Astrocyte of the cerebellum (primary cell): ENCODE results near the gene GPC1.

Experiments used
- DNase-seq: peaks from one replicate; pipeline ENCODE4 v3.0.0-alpha.2; 2011; ENCODE audit warnings: low read depth
- H3K4me3 ChIP-seq: 2 replicates; pipeline ENCODE4 v1.5.1; 2011; ENCODE audit warnings: mild to moderate bottlenecking, low read depth, low read length, moderate library complexity
- CTCF ChIP-seq: IDR thresholded peaks from 2 replicates; pipeline ENCODE4 v1.5.1; 2012; ENCODE audit warnings: low read length, low read depth, moderate library complexity, mild to moderate bottlenecking; ENCODE audit errors: missing control alignments
- in situ Hi-C: cut with HindIII; loops from 2 replicates; pipeline ENCODE4 v1.10.0; 2017; ENCODE audit warnings: low sequenced_read_pairs

The GPC1 gene

GRCh38 chr2:240467659-240468302, 32.3 kb downstream of the GPC1 start:
- H3K4me3 ChIP-seq = no peak overlapping the region
- in situ Hi-C loops = no loop called here
- TF ChIP-seq CTCF = no peak
- DNase-seq = no peak

- no peak for DNase-seq
- in situ Hi-C loops = no loop called here
- H3K4me3 ChIP-seq = no peak overlapping the region
- TF ChIP-seq CTCF = no peak
These were observed 33.1 kb downstream of the GPC1 start for GRCh38 chr2:240468303-240469238.

GRCh38 chr2:240469239-240469636, 33.8 kb downstream of the GPC1 start:
- no peak overlapping the region for H3K4me3 ChIP-seq
- in situ Hi-C loops = no loop called here
- TF ChIP-seq CTCF = no peak
- no peak for DNase-seq

- in situ Hi-C loops = loop anchor here (5.0 kb wide), 1 partner anchor 73 kb away; no protein-coding TSS in a partner anchor
- no peak overlapping the region for H3K4me3 ChIP-seq
- no peak for TF ChIP-seq CTCF
- DNase-seq = no peak
These were observed 34.3 kb downstream of the GPC1 start for GRCh38 chr2:240469740-240470139.

- in situ Hi-C loops = loop anchor here (5.0 kb wide), 1 partner anchor 70 kb away; no protein-coding TSS in a partner anchor
- no peak for TF ChIP-seq CTCF
- DNase-seq = no peak
- H3K4me3 ChIP-seq = no peak overlapping the region
These were observed 36.8 kb downstream of the GPC1 start for GRCh38 chr2:240472078-240472790.

GRCh38 chr2:240473211-240473610, 37.7 kb downstream of the GPC1 start:
- H3K4me3 ChIP-seq = no peak overlapping the region

More at GRCh38 chr2:240473211-240473610, 37.7 kb downstream of the GPC1 start:
- no peak for TF ChIP-seq CTCF
- no peak for DNase-seq
- in situ Hi-C loops = loop anchor here (5.0 kb wide), 1 partner anchor 69 kb away; no protein-coding TSS in a partner anchor
